ELR (cell line): ENCODE measurements around the gene P2RX3.
"Not testable (repeated sequence)": the region's sequence is repeated elsewhere in the genome, so short reads cannot be mapped to it uniquely, and the experiment has no call there.

Experiments used
- DNase-seq: peaks from one replicate; pipeline ENCODE4 v3.0.0-alpha.2; 2015; ENCODE audit warnings: low read depth

The P2RX3 gene

GRCh38 chr11:57338142-57338541, at the start of gene P2RX3:
Gene P2RX3 (plus strand): TSS chr11:57338352. CDS start chr11:57338551, 199 bp downstream.
- DNase-seq, result no peak

GRCh38 chr11:57288771-57289579, 49.2 kb upstream of the P2RX3 start:
- DNase-seq, result peak; percentile 94

- DNase-seq, result peak; percentile 77
Observed at GRCh38 chr11:57290288-57290687, 47.9 kb upstream of the P2RX3 start.

GRCh38 chr11:57294225-57295131, 43.7 kb upstream of the P2RX3 start:
- DNase-seq, result no peak

GRCh38 chr11:57296205-57296604, 41.9 kb upstream of the P2RX3 start:
- DNase-seq, result not testable (repeated sequence)

- DNase-seq, result no peak
Observed at GRCh38 chr11:57297221-57297620, 40.9 kb upstream of the P2RX3 start.

- no peak for DNase-seq
Observed at GRCh38 chr11:57299150-57299737, 38.9 kb upstream of the P2RX3 start.

GRCh38 chr11:57300785-57301184, 37.4 kb upstream of the P2RX3 start:
- DNase-seq, result no peak

- no peak for DNase-seq
Observed at GRCh38 chr11:57301711-57302423, 36.3 kb upstream of the P2RX3 start.

GRCh38 chr11:57302489-57302888, 35.7 kb upstream of the P2RX3 start:
- no peak for DNase-seq

GRCh38 chr11:57303280-57303989, 34.7 kb upstream of the P2RX3 start:
- DNase-seq, result no peak

GRCh38 chr11:57303990-57304579, 34.1 kb upstream of the P2RX3 start:
- no peak for DNase-seq

GRCh38 chr11:57305523-57305922, 32.6 kb upstream of the P2RX3 start:
- no peak for DNase-seq

- no peak for DNase-seq
Observed at GRCh38 chr11:57306161-57306876, 31.8 kb upstream of the P2RX3 start.

GRCh38 chr11:57306940-57307565, 31.1 kb upstream of the P2RX3 start:
- no peak for DNase-seq

GRCh38 chr11:57307666-57308270, 30.4 kb upstream of the P2RX3 start:
- DNase-seq, result no peak

GRCh38 chr11:57308426-57309060, 29.6 kb upstream of the P2RX3 start:
- DNase-seq, result no peak

GRCh38 chr11:57309106-57310059, 28.8 kb upstream of the P2RX3 start:
- no peak for DNase-seq
